Subcutaneous adipose tissue (tissue), 4 donors: ENCODE data around the gene ATP13A5. TPM values are rescaled to one million over a fixed set of nuclear protein-coding genes. Genes with fewer than 3 reads are reported as not detected.

Source experiments
- total RNA-seq, 4 donors: library from RNA; depleted of rRNA; stranded (reverse); fragments of >200 nt; gene quantifications; one replicate each; pipeline ENCODE4 v1.1.0, GENCODE V29; 2016
- TF ChIP-seq, protein P1 (sequence below): fragments of 450-650 bp; IDR thresholded peaks from one replicate; pipeline ENCODE4 v1.5.1; 2016; ENCODE audit warnings: low read depth, mild to moderate bottlenecking, control low read depth, antibody characterized with exemption, moderate library complexity

Gene ATP13A5
- total RNA-seq, 4 donors from 2014 or later = not detected

DNA sequence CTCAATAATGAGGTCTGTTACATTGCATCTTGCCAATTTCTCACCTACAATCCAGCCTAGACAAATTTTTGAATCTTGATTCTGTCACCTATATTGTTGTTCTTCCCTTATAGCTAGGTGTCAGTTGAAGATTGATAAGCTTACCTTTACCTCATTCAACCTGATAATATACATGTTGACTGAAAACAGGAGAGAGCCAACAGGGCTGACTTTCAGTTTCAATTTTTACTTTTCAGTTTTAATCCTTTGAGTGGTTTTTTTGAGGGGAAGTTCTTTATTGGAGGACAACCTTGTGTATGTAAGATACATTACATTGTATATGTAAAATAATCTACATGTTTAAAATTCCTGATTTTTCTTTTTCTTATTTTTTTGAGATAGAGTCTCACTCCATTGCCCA is 5.8 kb downstream of the ATP13A5 start:
- TF ChIP-seq, protein P1, sequence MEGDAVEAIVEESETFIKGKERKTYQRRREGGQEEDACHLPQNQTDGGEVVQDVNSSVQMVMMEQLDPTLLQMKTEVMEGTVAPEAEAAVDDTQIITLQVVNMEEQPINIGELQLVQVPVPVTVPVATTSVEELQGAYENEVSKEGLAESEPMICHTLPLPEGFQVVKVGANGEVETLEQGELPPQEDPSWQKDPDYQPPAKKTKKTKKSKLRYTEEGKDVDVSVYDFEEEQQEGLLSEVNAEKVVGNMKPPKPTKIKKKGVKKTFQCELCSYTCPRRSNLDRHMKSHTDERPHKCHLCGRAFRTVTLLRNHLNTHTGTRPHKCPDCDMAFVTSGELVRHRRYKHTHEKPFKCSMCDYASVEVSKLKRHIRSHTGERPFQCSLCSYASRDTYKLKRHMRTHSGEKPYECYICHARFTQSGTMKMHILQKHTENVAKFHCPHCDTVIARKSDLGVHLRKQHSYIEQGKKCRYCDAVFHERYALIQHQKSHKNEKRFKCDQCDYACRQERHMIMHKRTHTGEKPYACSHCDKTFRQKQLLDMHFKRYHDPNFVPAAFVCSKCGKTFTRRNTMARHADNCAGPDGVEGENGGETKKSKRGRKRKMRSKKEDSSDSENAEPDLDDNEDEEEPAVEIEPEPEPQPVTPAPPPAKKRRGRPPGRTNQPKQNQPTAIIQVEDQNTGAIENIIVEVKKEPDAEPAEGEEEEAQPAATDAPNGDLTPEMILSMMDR = no peak

DNA sequence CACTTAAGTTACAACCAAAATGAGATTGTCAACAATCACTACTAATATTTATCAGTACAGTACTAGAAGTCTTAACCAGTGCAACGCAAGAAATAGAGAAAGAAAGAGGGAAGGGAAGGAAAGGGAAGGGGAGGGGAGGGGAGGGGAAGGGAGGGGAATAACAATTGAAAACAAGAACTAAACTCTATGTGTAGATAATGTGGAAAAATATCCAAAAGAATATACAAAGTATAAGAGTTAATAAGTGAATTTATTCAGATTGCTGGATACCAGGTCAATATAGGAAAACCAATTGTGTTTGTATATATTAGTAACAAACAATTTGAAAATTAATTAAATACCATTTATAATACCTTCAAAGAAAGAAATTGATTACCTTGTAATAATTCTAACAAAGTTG is 10.7 kb downstream of the ATP13A5 start:
- TF ChIP-seq, protein P1 = no peak

DNA sequence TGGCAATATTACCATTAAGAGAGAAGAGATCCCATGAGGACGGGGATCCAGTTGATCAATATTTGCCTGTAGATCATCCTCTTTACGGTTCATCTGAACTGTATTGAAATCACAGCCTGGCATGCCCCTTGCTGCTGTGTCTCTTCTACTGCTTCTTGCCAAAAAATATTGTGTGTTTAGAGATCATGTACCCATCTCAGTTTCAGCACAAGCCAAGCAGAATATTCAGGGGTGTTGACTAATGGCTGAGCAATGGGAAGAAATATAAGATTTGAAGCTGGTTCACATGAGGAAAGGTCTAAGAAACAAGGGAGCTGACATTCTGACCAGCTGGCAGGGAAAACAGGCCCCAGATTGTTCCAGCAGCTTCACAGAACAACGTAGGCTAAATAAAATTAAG is 21.3 kb downstream of the ATP13A5 start:
- TF ChIP-seq, protein P1 = no peak

DNA sequence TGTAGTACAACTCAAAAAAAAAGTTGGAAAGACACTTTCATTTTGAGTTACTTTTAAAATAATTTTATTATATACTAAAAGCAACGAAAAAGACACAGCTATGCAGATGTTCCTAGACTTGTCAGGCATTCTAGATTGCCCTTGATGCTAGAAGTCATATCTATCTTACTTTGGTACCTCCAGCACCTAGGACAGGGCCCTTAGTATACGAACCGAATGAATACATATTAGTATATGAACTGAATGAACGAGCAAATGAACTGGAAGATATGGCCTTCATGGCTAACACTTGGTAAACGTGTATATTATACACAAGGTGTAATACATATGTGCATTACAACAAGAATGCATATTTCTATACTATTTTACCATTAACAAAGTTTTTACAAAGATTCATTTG is 24.1 kb downstream of the ATP13A5 start:
- TF ChIP-seq, protein P1 = no peak

DNA sequence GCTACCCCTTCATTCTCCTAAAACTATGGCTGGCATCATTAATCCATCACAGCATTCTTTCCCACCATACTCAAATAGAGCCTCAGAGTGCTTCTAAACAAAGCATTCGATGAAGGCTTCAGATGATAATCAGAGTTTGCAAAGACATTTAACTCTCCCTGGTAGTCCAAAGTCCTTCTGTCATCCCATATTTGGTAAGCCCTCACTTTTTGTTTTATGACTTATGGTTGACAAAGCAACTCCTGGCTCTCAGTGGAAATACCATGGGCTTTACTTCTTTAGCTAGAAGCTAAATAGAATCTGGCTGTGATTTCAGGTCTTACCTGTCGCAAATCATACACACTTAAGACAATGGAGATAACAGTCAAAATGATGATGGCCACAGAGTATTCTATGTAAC is 27.8 kb downstream of the ATP13A5 start:
- TF ChIP-seq, protein P1 = no peak

DNA sequence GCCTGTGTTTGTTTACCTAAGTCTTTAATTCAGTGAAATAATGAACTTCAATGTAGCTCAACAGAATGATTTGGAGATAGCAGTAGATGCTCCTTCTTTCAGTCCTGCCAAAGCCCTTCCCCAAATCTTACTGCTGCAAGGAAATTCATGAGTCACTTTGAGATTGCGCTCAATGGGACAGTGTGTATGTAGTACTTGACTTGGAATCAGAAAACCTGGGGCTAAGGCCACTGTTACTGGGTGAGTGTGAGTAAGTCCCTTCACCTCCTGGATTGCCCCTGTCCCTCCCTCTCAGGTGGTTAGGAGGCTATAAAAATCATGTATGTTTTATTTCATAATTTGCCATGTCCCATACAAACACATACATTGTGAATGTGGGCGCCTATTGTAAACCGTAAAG is 29.9 kb downstream of the ATP13A5 start:
- TF ChIP-seq, protein P1 = no peak

DNA sequence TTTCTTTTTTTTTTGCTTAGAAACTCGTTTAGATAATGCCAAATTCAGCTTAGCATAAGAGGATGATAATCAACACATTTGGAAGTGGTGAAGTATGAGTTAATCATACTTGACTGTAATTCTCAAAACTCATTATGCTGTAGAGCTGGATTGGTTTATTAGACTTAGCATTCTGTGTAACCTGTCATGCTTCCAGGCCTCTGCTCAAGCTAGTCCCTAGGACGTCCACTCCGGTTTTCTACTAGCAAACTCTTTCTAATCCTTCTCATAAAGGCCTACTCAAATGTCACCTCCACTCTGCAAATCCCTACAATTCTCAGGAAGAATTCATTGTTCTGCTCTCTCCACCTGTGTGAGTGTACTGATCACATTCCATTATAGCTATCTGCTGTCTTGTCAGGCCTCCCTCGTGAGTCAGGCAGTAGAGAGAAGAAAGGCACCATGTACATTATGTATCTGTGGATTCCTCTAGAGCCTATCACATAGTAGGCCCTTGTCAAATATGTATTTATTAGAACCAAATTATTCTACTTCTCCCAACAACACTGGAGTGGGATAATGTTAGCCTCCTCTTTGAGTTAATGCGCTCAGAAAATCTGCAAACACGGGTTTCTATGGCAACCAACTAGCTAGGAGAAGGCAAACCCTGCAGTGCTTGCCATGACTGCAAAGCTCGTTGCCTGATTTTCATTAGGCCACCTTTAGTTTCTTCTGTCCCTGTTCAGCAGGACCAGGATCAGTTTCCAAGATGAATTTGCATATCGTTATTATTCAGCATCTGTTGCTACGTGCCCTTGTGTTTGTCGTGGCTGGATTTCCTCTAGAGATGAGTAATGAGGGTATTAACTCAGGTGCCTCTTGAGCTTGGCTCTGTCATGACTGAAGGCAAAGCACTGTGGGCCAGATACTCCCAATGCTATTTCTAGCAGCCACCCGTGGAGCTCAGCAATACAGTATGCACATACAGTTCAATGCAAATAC is 30.7 kb downstream of the ATP13A5 start:
- TF ChIP-seq, protein P1 = no peak
